ENCODE data around the gene MTUS2.

MTUS2 gene

DNA sequence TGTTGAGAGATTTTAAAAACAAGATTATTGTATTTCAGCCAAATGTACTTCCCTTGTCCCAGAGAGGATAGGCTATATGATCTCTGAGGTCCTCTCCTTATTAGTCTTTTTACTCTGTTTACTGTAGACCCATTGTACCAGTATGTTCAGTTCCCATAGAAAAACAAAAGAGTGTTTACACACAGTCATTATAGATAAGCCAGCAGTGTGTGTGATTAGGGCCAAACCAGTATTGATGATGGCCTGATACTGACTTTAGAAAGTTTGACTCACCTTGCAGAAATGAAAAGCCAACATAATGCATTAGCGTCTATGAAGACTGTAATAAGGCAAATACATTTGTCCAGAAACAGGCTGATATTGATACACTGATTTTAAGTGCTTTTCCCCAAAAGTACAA, 6.2 kb downstream of the MTUS2 start:
- H3K4me2 ChIP-seq (ENCODE audit: low read length) = no peak overlapping the region
- no peaks in the 10 kb centered on the region for H3K36me3 ChIP-seq (ENCODE audit: control insufficient read depth, low read length)
- no peak overlapping the region for H3K27ac ChIP-seq (ENCODE audit: low read depth, low read length)
- TF ChIP-seq CTCF (IDR thresholded peaks at IDR 0.05; ENCODE audit: low read depth, low read length, poor library complexity, severe bottlenecking) (no peak), EZH2phosphoT487 (IDR thresholded peaks at IDR 0.05; ENCODE audit: borderline replicate concordance, low read length) (no peak)
- H3K27me3 ChIP-seq (ENCODE audit: control insufficient read depth, low read length) = peaks cover 2% of the 10 kb centered on the region; the same call in 1 of the 2 replicates
- no peak overlapping the region for H3K4me3 ChIP-seq (ENCODE audit: low read length)
- H3K4me1 ChIP-seq (ENCODE audit: control insufficient read depth, low read length) = no peaks in the 10 kb centered on the region
- no peaks in the 10 kb centered on the region for H4K20me1 ChIP-seq (ENCODE audit: control insufficient read depth, insufficient read depth, low read depth, low read length)
- H3K9me3 ChIP-seq (ENCODE audit: control insufficient read depth, insufficient read depth, low read length) = peaks cover 11% of the 10 kb centered on the region
- H3K9me2 ChIP-seq (replicated peaks; ENCODE audit: control insufficient read depth, low read length) = no peaks in the 10 kb centered on the region
- no peaks in the 10 kb centered on the region for H3K79me2 ChIP-seq (ENCODE audit: control insufficient read depth, low read length)
- H3F3A ChIP-seq (ENCODE audit: control insufficient read depth, insufficient read depth) = no peaks in the 10 kb centered on the region

- Histone ChIP-seq H3K36me3 (ENCODE audit: control insufficient read depth, low read length) (no peaks in the 10 kb centered on the region), H3K4me2 (ENCODE audit: low read length) (no peak overlapping the region), H3K9me3 (ENCODE audit: control insufficient read depth, insufficient read depth, low read length) (peaks cover 11% of the 10 kb centered on the region), H3K4me1 (ENCODE audit: control insufficient read depth, low read length) (no peaks in the 10 kb centered on the region), H3K27ac (ENCODE audit: low read depth, low read length) (no peak overlapping the region), H3F3A (ENCODE audit: control insufficient read depth, insufficient read depth) (no peaks in the 10 kb centered on the region), H3K4me3 (ENCODE audit: low read length) (no peak overlapping the region), H3K27me3 (ENCODE audit: control insufficient read depth, low read length) (no peaks in the 10 kb centered on the region), H4K20me1 (ENCODE audit: control insufficient read depth, insufficient read depth, low read depth, low read length) (no peaks in the 10 kb centered on the region), H3K9me2 (replicated peaks; ENCODE audit: control insufficient read depth, low read length) (no peaks in the 10 kb centered on the region), H3K79me2 (ENCODE audit: control insufficient read depth, low read length) (no peaks in the 10 kb centered on the region)
- TF ChIP-seq CTCF (IDR thresholded peaks at IDR 0.05; ENCODE audit: low read depth, low read length, poor library complexity, severe bottlenecking) = no peak
- no peak for TF ChIP-seq EZH2phosphoT487 (IDR thresholded peaks at IDR 0.05; ENCODE audit: borderline replicate concordance, low read length)
These were observed 10.4 kb downstream of the MTUS2 start for GRCh38 chr13:28830580-28830979.

DNA sequence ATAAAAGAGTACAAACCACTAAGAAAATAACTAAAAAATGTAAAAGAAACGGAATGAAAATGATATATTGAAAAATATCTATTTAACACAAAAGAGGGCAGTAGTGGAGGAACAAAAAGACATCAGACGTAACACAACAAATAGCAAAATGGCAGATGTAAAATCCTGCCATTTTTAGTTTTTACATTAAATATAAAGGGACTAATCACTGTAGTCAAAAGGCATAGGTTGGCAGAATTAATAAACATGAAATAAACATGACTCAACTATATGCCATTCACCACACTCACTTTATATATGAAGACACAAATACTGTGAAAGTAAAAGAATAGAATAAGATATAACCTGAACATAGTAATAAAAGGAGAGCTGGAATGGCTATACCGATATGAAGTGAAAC, 11.0 kb downstream of the MTUS2 start:
- H3K27me3 ChIP-seq (ENCODE audit: control insufficient read depth, low read length) = no peaks in the 10 kb centered on the region

More for the DNA sequence above, 11.0 kb downstream of the MTUS2 start:
- Histone ChIP-seq H3K27ac (ENCODE audit: low read depth, low read length) (no peak overlapping the region), H3K9me2 (replicated peaks; ENCODE audit: control insufficient read depth, low read length) (no peaks in the 10 kb centered on the region), H3K79me2 (ENCODE audit: control insufficient read depth, low read length) (no peaks in the 10 kb centered on the region), H3K36me3 (ENCODE audit: control insufficient read depth, low read length) (no peaks in the 10 kb centered on the region), H4K20me1 (ENCODE audit: control insufficient read depth, insufficient read depth, low read depth, low read length) (no peaks in the 10 kb centered on the region), H3K4me3 (ENCODE audit: low read length) (no peak overlapping the region), H3K4me1 (ENCODE audit: control insufficient read depth, low read length) (no peaks in the 10 kb centered on the region), H3K4me2 (ENCODE audit: low read length) (no peak overlapping the region), H3F3A (ENCODE audit: control insufficient read depth, insufficient read depth) (no peaks in the 10 kb centered on the region), H3K9me3 (ENCODE audit: control insufficient read depth, insufficient read depth, low read length) (peaks cover 11% of the 10 kb centered on the region)
- TF ChIP-seq EZH2phosphoT487 (IDR thresholded peaks at IDR 0.05; ENCODE audit: borderline replicate concordance, low read length) = no peak
- no peak for TF ChIP-seq CTCF (IDR thresholded peaks at IDR 0.05; ENCODE audit: low read depth, low read length, poor library complexity, severe bottlenecking)

Data from DOHH2 (cell line).